ENCODE results near the gene TMEM243. TPM values are rescaled to one million over a fixed set of nuclear protein-coding genes. Genes with fewer than 3 reads are reported as not detected.

Gene TMEM243
- total and polyA plus RNA-seq, 2 of the 13 experiments (the other 11 are each of a cell fraction or from before 2014, with no cell fraction given) = 25.1 to 31.2 TPM

DNA sequence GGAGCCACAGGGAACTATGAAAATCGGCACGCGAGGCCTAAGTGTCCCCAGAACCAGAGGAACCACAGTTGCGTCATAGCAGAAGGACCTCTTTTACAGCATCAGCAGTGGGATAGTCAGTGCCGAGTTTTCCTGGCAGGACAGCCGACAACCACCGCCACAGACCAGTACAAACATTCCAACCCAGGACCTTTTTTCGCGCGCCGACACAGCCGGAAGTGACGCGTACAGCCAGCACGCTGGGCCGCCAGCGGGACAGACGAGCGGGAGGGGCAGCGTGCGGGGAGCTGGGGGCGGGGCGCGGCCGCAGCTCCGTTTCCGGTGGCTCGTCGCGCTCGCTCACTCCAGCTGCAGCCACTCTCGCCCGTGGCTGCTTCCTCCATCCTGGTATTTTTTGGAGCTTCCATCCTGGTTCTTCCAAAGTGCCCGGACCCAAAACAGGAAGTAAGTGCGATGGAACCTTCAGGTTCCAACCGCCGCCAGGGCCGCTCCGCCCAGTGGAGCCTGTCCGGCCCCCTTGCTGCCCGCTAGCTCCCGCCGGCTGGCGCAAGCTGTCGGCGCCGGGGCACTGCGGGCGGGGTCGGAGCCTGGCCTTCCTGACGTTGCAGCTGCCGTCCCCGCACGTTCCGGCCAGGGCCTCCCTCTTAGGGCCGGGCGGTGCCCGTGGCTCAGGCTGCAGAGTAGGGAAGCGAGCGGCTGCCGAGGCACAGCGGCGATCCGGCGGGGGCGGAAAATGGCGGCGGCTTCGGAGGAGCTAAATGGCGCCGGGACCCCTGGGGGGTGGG, 67.2 kb downstream of the TMEM243 start, which contains the start of gene DMTF1 (continued):
- TF ChIP-seq ELF4 (CRISPR knock-in tag; IDR thresholded peaks at IDR 0.05; ENCODE audit: borderline replicate concordance) (no peak), NCOA1 (CRISPR knock-in tag; IDR thresholded peaks at IDR 0.05) (no peak), IRF2 (CRISPR knock-in tag; IDR thresholded peaks at IDR 0.05) (peak; percentile 77), MTA1 (CRISPR knock-in tag; IDR thresholded peaks at IDR 0.05; ENCODE audit: borderline replicate concordance) (peak; percentile 74; the same call in 1 of the 2 replicates), ZNF350 (CRISPR knock-in tag; IDR thresholded peaks at IDR 0.05; ENCODE audit: borderline replicate concordance, low read depth) (peak; percentile 85), FOSL2 (CRISPR knock-in tag; IDR thresholded peaks at IDR 0.05) (peak; percentile 57), SAFB2 (CRISPR knock-in tag; IDR thresholded peaks at IDR 0.05; ENCODE audit: borderline replicate concordance, low read depth) (0 out of 2 replicates have a peak, but pooled peaks have one; percentile 41), SRSF4 (IDR thresholded peaks at IDR 0.05; ENCODE audit: low read depth, low read length, poor library complexity, severe bottlenecking) (no peak), ZNF605 (CRISPR knock-in tag; IDR thresholded peaks at IDR 0.05) (peak; percentile 91)
- TF ChIP-seq, protein P1, sequence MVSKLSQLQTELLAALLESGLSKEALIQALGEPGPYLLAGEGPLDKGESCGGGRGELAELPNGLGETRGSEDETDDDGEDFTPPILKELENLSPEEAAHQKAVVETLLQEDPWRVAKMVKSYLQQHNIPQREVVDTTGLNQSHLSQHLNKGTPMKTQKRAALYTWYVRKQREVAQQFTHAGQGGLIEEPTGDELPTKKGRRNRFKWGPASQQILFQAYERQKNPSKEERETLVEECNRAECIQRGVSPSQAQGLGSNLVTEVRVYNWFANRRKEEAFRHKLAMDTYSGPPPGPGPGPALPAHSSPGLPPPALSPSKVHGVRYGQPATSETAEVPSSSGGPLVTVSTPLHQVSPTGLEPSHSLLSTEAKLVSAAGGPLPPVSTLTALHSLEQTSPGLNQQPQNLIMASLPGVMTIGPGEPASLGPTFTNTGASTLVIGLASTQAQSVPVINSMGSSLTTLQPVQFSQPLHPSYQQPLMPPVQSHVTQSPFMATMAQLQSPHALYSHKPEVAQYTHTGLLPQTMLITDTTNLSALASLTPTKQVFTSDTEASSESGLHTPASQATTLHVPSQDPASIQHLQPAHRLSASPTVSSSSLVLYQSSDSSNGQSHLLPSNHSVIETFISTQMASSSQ (IDR thresholded peaks at IDR 0.05; ENCODE audit: low read depth) = no peak
- TF ChIP-seq, protein P1 (CRISPR knock-in tag; IDR thresholded peaks at IDR 0.05; ENCODE audit: borderline replicate concordance) = peak; percentile 75
- TF ChIP-seq, protein P2, sequence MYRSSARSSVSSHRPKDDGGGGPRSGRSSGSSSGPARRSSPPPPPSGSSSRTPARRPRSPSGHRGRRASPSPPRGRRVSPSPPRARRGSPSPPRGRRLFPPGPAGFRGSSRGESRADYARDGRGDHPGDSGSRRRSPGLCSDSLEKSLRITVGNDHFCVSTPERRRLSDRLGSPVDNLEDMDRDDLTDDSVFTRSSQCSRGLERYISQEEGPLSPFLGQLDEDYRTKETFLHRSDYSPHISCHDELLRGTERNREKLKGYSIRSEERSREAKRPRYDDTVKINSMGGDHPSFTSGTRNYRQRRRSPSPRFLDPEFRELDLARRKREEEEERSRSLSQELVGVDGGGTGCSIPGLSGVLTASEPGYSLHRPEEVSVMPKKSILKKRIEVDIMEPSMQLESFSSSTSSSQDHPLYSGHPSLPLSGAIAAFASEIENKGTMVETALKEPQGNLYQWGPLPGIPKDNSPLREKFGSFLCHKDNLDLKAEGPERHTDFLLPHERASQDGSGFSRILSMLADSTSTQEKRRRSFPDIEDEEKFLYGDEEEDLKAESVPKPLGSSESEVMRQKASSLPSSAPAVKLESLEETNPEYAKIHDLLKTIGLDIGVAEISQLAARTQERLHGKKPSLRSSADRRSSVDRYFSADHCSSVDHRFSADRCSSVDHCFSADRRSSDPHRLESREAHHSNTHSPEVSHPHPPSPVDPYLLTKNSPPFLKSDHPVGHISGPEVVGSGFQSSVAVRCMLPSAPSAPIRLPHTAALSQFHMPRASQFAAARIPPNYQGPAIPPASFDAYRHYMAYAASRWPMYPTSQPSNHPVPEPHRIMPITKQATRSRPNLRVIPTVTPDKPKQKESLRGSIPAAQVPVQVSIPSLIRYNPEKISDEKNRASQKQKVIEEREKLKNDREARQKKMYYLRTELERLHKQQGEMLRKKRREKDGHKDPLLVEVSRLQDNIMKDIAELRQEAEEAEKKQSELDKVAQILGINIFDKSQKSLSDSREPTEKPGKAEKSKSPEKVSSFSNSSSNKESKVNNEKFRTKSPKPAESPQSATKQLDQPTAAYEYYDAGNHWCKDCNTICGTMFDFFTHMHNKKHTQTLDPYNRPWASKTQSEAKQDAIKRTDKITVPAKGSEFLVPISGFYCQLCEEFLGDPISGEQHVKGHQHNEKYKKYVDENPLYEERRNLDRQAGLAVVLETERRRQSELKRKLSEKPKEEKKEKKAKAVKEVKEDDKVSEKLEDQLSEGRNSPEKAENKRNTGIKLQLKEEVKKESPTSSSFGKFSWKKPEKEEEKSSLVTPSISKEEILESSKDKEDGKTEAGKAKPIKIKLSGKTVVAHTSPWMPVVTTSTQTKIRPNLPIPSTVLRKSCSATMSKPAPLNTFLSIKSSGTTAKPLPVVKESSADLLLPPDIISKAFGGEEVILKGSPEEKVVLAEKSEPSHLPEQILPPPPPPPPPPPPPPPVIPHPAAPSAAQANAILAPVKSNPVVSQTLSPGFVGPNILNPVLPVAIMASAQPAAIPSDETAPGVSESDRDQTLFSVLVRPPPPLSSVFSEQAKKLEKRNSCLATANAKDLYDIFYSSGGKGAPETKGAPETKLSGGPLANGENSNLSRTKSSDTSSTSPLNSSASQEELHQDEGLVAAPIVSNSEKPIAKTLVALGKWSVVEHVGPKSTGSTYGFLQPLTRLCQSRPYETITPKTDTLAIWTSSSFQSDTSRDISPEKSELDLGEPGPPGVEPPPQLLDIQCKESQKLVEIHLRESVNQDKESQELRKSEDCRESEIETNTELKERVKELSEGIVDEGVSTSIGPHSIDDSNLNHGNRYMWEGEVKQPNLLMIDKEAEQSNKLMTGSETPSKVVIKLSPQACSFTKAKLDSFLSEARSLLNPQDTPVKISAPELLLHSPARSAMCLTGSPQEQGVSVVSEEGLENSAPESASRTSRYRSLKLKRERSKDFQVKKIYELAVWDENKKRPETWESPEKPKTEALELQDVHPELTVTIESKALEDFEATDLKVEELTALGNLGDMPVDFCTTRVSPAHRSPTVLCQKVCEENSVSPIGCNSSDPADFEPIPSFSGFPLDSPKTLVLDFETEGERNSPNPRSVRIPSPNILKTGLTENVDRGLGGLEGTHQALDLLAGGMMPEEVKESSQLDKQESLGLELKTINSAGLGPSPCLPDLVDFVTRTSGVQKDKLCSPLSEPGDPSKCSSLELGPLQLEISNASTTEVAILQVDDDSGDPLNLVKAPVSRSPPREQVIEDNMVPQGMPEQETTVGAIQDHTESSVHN (CRISPR knock-in tag; IDR thresholded peaks at IDR 0.05) = no peak
- TF ChIP-seq, protein P3, sequence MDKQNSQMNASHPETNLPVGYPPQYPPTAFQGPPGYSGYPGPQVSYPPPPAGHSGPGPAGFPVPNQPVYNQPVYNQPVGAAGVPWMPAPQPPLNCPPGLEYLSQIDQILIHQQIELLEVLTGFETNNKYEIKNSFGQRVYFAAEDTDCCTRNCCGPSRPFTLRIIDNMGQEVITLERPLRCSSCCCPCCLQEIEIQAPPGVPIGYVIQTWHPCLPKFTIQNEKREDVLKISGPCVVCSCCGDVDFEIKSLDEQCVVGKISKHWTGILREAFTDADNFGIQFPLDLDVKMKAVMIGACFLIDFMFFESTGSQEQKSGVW (CRISPR knock-in tag; IDR thresholded peaks at IDR 0.05; ENCODE audit: borderline replicate concordance) = no peak
- TF ChIP-seq, protein P4, sequence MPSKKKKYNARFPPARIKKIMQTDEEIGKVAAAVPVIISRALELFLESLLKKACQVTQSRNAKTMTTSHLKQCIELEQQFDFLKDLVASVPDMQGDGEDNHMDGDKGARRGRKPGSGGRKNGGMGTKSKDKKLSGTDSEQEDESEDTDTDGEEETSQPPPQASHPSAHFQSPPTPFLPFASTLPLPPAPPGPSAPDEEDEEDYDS (CRISPR knock-in tag; IDR thresholded peaks at IDR 0.05) = 0 out of 2 replicates have a peak, but pooled peaks have one; percentile 22
